HAP-1 (cell line): ENCODE measurements around the gene RHBDL1.

Experiments
- DNase-seq, 2 experiments: peaks; one replicate each; pipeline ENCODE4 v3.0.0-alpha.2; 2016 to 2020; ENCODE audit warnings: low spot score in 2 of 2
- H3K27me3 ChIP-seq: fragments of 250-450 bp; sonication (Bioruptor Pico); 2 replicates; pipeline ENCODE4 v1.5.1; 2020; ENCODE audit warnings: low read depth, mild to moderate bottlenecking, moderate library complexity
- H3K36me3 ChIP-seq: fragments of 250-450 bp; sonication (Bioruptor Pico); replicated peaks from 2 replicates; pipeline ENCODE4 v1.5.1; 2020; ENCODE audit warnings: mild to moderate bottlenecking
- H3K4me1 ChIP-seq: fragments of 250-450 bp; sonication (Bioruptor Pico); 2 replicates; pipeline ENCODE4 v1.5.1; 2020; ENCODE audit warnings: mild to moderate bottlenecking
- H3K4me3 ChIP-seq: fragments of 250-450 bp; sonication (Bioruptor Pico); 2 replicates; pipeline ENCODE4 v1.5.1; 2020; ENCODE audit warnings: mild to moderate bottlenecking, moderate library complexity
- H3K9me3 ChIP-seq: fragments of 250-450 bp; sonication (Bioruptor Pico); 2 replicates; pipeline ENCODE4 v1.5.1; 2020; ENCODE audit warnings: mild to moderate bottlenecking, moderate library complexity
- in situ Hi-C: fragments of 300-500 bp; cut with MboI; formaldehyde crosslinking; loops from 3 replicates; pipeline ENCODE4 v1.14.3; 2020; ENCODE audit warnings: low sequenced_read_pairs, inconsistent platforms, mixed read lengths

RHBDL1 gene

GRCh38 chr16:657487-657886 lies 18.0 kb upstream of the RHBDL1 start:
- no peaks in the 10 kb centered on the region for H3K9me3 ChIP-seq
- in situ Hi-C loops, result no loop called here
- no peaks in the 10 kb centered on the region for H3K4me1 ChIP-seq
- no peaks in the 10 kb centered on the region for H3K27me3 ChIP-seq
- H3K36me3 ChIP-seq, result peaks cover 43% of the 10 kb centered on the region
- DNase-seq, result no peak
- H3K4me3 ChIP-seq, result no peak overlapping the region

GRCh38 chr16:658679-659571 lies 16.5 kb upstream of the RHBDL1 start:
- H3K9me3 ChIP-seq, result no peaks in the 10 kb centered on the region
- DNase-seq, result no peak
- H3K36me3 ChIP-seq, result peaks cover 41% of the 10 kb centered on the region
- no peak overlapping the region for H3K4me3 ChIP-seq
- H3K27me3 ChIP-seq, result no peaks in the 10 kb centered on the region
- in situ Hi-C loops, result no loop called here
- H3K4me1 ChIP-seq, result no peaks in the 10 kb centered on the region

- H3K4me1 ChIP-seq, result no peaks in the 10 kb centered on the region
- H3K27me3 ChIP-seq, result no peaks in the 10 kb centered on the region
- no peaks in the 10 kb centered on the region for H3K9me3 ChIP-seq
- H3K36me3 ChIP-seq, result peaks cover 40% of the 10 kb centered on the region
- in situ Hi-C loops, result no loop called here
- no peak overlapping the region for H3K4me3 ChIP-seq
- no peak for DNase-seq
Observed at GRCh38 chr16:659618-660017, 15.9 kb upstream of the RHBDL1 start.

GRCh38 chr16:660132-660458 lies 15.4 kb upstream of the RHBDL1 start:
- H3K27me3 ChIP-seq, result no peaks in the 10 kb centered on the region

GRCh38 chr16:660459-661183 lies 14.8 kb upstream of the RHBDL1 start:
- H3K36me3 ChIP-seq, result peaks cover 35% of the 10 kb centered on the region; the same call in 1 of the 2 replicates
- in situ Hi-C loops, result no loop called here
- no peaks in the 10 kb centered on the region for H3K9me3 ChIP-seq
- H3K4me1 ChIP-seq, result no peaks in the 10 kb centered on the region
- H3K4me3 ChIP-seq, result no peak overlapping the region
- DNase-seq, result peak; percentile 62 to 86
- no peaks in the 10 kb centered on the region for H3K27me3 ChIP-seq

More at GRCh38 chr16:660132-660458, 15.4 kb upstream of the RHBDL1 start:
- Histone ChIP-seq H3K4me1 (no peaks in the 10 kb centered on the region), H3K4me3 (no peak overlapping the region), H3K9me3 (no peaks in the 10 kb centered on the region), H3K36me3 (peaks cover 37% of the 10 kb centered on the region; the same call in 1 of the 2 replicates)
- in situ Hi-C loops, result no loop called here
- DNase-seq, result no peak

- Histone ChIP-seq H3K36me3 (peaks cover 35% of the 10 kb centered on the region; the same call in 1 of the 2 replicates), H3K4me3 (no peak overlapping the region), H3K9me3 (no peaks in the 10 kb centered on the region), H3K27me3 (no peaks in the 10 kb centered on the region), H3K4me1 (no peaks in the 10 kb centered on the region)
- DNase-seq, result no peak
- in situ Hi-C loops, result no loop called here
Observed at GRCh38 chr16:661184-661821, 14.2 kb upstream of the RHBDL1 start.

- no peaks in the 10 kb centered on the region for H3K9me3 ChIP-seq
- no peak for DNase-seq
- H3K27me3 ChIP-seq, result no peaks in the 10 kb centered on the region
- H3K4me3 ChIP-seq, result no peak overlapping the region
- in situ Hi-C loops, result no loop called here
- H3K36me3 ChIP-seq, result peaks cover 29% of the 10 kb centered on the region; the same call in 1 of the 2 replicates
- no peaks in the 10 kb centered on the region for H3K4me1 ChIP-seq
Observed at GRCh38 chr16:662095-662494, 13.4 kb upstream of the RHBDL1 start.

GRCh38 chr16:662597-662996 lies 12.9 kb upstream of the RHBDL1 start:
- in situ Hi-C loops, result no loop called here
- DNase-seq, result no peak
- no peaks in the 10 kb centered on the region for H3K9me3 ChIP-seq
- peaks cover 2% of the 10 kb centered on the region; the same call in 1 of the 2 replicates for H3K4me1 ChIP-seq
- H3K4me3 ChIP-seq, result no peak overlapping the region
- H3K27me3 ChIP-seq, result no peaks in the 10 kb centered on the region
- peaks cover 26% of the 10 kb centered on the region for H3K36me3 ChIP-seq

GRCh38 chr16:666572-666971 lies 8.9 kb upstream of the RHBDL1 start:
- no peaks in the 10 kb centered on the region for H3K9me3 ChIP-seq
- peaks cover 7% of the 10 kb centered on the region for H3K4me1 ChIP-seq
- in situ Hi-C loops, result no loop called here
- peaks cover 39% of the 10 kb centered on the region for H3K36me3 ChIP-seq
- H3K4me3 ChIP-seq, result no peak overlapping the region
- DNase-seq, result no peak
- H3K27me3 ChIP-seq, result no peaks in the 10 kb centered on the region

GRCh38 chr16:667113-667779 lies 8.2 kb upstream of the RHBDL1 start:
- Histone ChIP-seq H3K9me3 (no peaks in the 10 kb centered on the region), H3K27me3 (no peaks in the 10 kb centered on the region), H3K4me1 (peaks cover 7% of the 10 kb centered on the region), H3K4me3 (peak overlapping the region; percentile 87), H3K36me3 (peaks cover 39% of the 10 kb centered on the region)
- DNase-seq, result no peak
- in situ Hi-C loops, result no loop called here

GRCh38 chr16:667780-668518 lies 7.5 kb upstream of the RHBDL1 start, which contains the start of gene RHOT2:
Gene RHOT2, plus strand, starts transcription at chr16:668132. Its CDS starts 68 bp downstream, at chr16:668200.
- DNase-seq, result peak; percentile 83 to 96
- H3K4me1 ChIP-seq, result peaks cover 7% of the 10 kb centered on the region
- H3K36me3 ChIP-seq, result peaks cover 44% of the 10 kb centered on the region
- H3K4me3 ChIP-seq, result peak within 1 kb of the TSS; percentile 87
- H3K9me3 ChIP-seq, result no peaks in the 10 kb centered on the region
- in situ Hi-C loops, result no loop called here
- no peaks in the 10 kb centered on the region for H3K27me3 ChIP-seq

- H3K27me3 ChIP-seq, result no peaks in the 10 kb centered on the region
- H3K4me1 ChIP-seq, result peaks cover 7% of the 10 kb centered on the region
- peak overlapping the region; percentile 87 for H3K4me3 ChIP-seq
- peak in 1 of 2 experiments; percentile 51 for DNase-seq
- in situ Hi-C loops, result no loop called here
- H3K9me3 ChIP-seq, result no peaks in the 10 kb centered on the region
- peaks cover 47% of the 10 kb centered on the region for H3K36me3 ChIP-seq
Observed at GRCh38 chr16:668519-669171, 6.8 kb upstream of the RHBDL1 start.
